ENCODE data around the gene SKP1.
"Not testable (repeated sequence)": the region's sequence is repeated elsewhere in the genome, so short reads cannot be mapped to it uniquely, and the experiment has no call there.

The SKP1 gene

GRCh38 chr5:134176511-134177368 is at the start of gene SKP1:
TSS of gene SKP1 (minus strand) at chr5:134176950. CDS start at chr5:134174022, 2,928 bp downstream.
- peak; percentile 16 for DNase-seq

- DNase-seq: peak; percentile 65
These were observed 49.2 kb upstream of the SKP1 start, which contains the start of gene PPP2CA for GRCh38 chr5:134225780-134226440. TSS of gene PPP2CA (minus strand) at chr5:134226073. CDS start at chr5:134225861, 212 bp downstream.

GRCh38 chr5:134224888-134225779 is 48.4 kb upstream of the SKP1 start:
- no peak for DNase-seq

- DNase-seq: no peak
These were observed 46.9 kb upstream of the SKP1 start for GRCh38 chr5:134223406-134224248.

GRCh38 chr5:134221690-134222089 is 44.9 kb upstream of the SKP1 start:
- DNase-seq: not testable (repeated sequence)

GRCh38 chr5:134215757-134216156 is 39.0 kb upstream of the SKP1 start:
- no peak for DNase-seq

- not testable (repeated sequence) for DNase-seq
These were observed 34.7 kb upstream of the SKP1 start for GRCh38 chr5:134211263-134212031.

GRCh38 chr5:134209477-134210245 is 32.9 kb upstream of the SKP1 start:
- no peak for DNase-seq

- DNase-seq: no peak
These were observed 30.9 kb upstream of the SKP1 start for GRCh38 chr5:134207696-134208095.

GRCh38 chr5:134206627-134207160 is 29.9 kb upstream of the SKP1 start:
- DNase-seq: no peak

GRCh38 chr5:134204575-134204974 is 27.8 kb upstream of the SKP1 start:
- no peak for DNase-seq

GRCh38 chr5:134203630-134204029 is 26.9 kb upstream of the SKP1 start:
- DNase-seq: no peak

GRCh38 chr5:134195666-134196065 is 18.9 kb upstream of the SKP1 start:
- DNase-seq: no peak

- no peak for DNase-seq
These were observed 12.3 kb upstream of the SKP1 start for GRCh38 chr5:134189031-134189430.

GRCh38 chr5:134188092-134188491 is 11.3 kb upstream of the SKP1 start:
- DNase-seq: no peak

GRCh38 chr5:134184155-134185135 is 7.7 kb upstream of the SKP1 start:
- DNase-seq: no peak

GRCh38 chr5:134183481-134183880 is 6.7 kb upstream of the SKP1 start:
- no peak for DNase-seq

- no peak for DNase-seq
These were observed 1.3 kb upstream of the SKP1 start for GRCh38 chr5:134178096-134178419.

Measured in SIG-M5 (cell line).